ENCODE measurements around the gene FBXO7.

FBXO7 gene

DNA sequence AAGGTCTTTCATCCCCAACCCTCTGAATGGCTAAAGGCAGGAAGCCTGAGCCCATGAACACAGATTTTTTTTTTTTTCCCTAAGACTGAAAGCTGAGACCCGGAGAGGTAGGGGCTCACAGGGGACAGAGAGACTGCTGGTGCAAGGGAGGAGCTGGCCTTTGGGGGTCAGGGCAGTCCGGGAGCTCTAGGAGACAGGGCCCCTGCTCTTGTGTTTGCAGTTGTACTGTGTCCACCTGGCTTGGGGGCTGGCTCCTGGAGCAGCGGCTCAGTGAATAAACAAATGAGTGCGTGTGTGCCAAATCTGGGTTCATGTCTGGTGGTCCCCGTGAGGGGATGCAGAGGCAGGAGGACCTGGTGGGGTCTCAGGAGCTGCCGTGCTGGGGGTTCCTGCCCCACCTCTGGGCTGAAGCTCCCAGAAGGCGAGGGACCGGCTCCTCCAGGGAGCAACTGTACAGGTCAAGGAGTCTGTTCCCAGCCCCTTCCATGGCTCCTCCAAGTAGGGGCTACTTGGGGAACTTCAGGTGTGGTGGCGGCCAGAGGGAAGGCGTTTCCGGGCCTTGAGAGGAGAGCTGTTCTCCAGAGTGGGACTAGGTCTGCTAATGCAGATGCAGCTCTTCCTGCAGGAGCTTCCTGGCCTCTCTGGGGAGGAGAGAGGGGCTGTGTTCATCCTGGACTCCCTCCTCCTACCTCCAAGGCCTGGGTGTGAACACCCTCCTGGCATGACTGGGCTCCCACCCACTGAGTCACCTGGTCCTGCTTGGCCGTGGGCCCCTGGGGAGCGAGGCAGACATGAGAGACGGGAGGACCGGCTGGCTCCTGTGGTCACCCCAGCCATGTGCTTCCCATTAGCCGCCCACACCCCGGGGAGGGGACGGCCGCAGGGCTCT is 57.6 kb downstream of the FBXO7 start:
- DNase-seq (ENCODE audit: low read depth in 2 of 2) = no peak

DNA sequence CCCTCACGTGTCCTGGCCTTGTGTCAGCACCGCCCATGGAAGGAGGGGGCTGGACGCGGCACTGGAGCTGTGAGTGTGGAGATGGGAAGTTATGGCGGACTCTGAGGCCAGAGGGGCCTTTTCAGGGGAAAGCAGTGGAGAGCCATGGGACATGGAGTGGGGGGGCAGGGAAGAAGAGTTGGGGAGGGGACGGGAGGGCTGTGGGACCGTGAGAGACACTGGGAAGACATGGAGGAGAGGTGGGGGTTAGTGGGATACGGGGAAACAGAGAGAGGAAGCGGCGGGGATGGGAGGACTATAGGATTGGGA is 58.2 kb downstream of the FBXO7 start:
- no peak for DNase-seq (ENCODE audit: low read depth in 2 of 2)

DNA sequence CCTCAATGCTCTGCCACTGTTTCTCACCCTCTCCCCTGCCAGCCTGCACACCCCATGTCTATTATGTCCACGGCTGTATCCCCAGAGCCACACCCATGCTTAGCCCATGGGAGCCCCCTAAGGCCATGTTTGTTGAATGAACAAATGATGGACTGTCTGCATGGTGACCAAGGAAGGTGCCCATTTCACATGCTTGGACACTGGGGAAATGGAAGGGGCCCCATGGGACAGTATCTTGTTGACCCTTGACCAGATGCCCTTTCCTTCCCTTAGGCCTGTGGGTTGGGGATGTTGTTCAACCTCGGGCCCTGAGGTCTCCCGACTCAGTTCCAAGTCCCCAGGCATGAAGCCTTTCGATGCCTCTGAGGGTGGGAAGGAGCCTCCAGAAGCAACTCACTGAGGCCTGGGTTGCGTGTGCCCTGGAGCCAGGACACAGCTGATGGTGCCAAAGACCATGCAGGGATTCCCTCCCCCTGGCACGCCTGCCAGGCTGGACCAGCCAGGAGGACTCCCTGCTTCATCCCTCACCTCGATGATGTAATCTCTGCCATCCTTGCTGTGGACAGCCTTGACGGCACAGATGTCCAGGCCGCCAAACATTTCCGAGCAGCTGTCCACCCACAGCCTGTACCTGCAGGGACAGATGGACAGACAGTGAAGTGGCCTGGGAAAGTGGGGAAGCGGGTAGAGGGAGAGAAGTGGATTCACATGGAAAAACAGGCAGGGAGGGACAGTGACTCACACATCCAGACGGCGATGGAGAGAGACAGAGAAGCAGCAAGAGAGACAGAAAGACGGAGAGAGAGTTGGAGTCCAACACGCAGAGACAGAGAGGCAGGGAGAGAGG is 58.9 kb downstream of the FBXO7 start:
- DNase-seq (ENCODE audit: low read depth in 2 of 2) = no peak

DNA sequence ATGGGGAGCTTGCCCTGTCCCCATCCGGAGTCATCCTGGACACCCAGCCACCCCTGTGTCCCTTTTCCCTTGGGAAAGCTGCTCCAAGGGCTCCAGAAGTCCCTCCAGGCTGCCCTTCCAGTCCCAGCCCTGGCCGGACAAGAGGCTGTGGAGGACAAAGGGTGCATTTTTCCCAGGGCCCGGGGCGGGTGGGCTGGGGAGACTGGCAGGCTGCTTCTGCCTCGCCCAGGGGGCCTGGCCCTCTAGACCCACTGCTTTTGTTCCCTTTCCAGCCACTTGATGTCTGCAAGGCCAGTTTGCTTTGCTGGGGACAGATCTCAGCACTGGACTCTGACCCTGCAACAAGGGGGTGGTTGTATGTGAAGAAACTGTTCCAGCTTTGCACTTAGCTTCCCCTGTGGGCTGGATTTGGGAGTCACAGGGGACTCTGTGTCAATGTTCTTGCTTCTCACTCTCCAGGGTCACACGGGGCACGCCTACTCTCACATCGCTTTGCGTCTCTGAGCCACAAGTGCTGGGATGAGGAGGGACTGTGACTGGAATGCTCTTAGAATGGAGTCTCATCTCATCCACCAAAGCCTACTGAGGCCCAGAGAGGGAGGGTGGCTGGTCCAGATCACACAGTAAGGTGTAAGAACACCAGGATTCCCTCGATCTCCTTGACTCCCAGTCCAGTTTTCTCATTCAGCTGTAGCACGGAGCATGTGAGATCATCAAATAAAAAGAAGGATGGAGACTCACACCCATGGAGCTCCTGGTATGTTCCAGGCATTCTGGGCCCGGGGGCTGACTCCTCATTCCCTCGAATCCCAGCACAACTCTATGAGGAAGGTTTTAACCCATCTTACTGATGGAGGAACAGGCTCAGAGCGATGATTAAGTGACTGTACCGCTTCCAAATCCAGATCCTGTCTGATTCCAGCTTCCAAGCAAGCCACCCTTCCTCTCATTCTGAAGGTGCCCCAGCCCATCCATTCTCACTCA is 59.9 kb downstream of the FBXO7 start:
- no peak for DNase-seq (ENCODE audit: low read depth in 2 of 2)

DNA sequence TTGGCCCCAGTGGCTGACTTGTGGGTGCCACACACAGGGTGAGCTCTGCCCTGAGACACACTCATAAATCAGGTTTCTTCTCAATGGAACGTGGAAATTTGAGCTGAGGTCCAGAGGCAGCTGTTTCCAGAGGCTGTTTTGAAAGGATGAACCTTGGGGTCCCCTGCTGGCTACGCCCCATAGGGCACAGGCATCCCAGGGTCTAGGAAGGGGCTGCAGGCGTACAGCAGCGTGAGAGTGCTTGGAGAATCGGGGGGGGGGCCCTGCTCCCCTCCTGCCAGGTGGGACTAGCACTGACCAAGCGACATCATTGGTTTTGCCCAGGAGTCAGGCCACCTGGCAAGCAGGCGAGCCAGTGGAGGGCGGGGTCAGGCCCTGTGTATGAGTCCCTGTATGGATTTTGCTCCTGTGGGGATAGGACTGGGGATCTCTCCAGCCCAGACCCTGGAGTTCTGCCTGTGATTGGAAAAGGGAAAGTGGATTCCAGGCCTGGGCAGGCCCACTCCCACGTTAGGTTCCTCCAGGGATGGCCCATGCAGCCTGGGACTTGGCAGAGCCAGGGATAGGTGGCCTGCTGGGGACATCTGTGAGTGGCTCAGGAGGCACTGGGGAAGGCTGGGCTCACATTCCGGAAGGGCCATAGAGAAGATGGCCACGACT is 61.0 kb downstream of the FBXO7 start:
- no peak for DNase-seq (ENCODE audit: low read depth in 2 of 2)

DNA sequence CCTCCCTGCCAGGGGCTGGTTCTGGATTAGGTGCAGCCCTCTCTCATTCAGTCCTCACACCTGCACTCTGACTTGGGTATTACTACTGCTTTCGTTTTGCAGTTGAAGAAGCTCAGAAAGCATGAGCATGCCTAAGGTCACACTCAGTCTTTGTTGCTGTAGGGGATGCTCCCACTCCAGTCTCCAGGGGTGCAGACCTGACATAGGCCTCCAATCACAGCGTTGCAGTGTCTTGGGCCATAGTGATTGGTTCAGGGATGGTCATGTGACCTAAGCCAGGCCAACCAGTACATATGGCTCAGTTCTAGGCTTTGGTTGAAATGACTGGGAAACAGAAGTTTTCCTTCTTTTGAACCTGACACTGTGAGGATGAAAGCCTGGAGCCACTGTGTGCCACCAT is 61.7 kb downstream of the FBXO7 start:
- no peak for DNase-seq (ENCODE audit: low read depth in 2 of 2)

DNA sequence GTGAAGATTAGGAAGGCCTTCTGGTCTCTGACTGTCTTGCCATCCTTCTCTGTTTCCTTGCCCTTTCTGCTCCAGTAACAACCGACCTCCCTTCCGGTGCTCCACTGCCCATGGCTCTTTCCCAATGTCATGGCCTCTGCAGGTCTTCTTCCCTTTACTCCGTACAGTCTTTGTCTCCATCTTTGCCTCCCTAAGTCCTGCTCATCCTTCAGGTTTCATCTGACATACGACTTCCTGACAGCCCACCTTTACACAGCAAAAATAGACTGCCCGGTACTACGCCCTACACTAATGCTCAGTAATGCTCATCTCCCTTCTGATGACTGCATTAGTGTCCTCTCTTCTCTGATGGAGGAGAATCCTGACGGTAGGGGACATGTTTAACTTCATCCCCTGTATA is 63.9 kb downstream of the FBXO7 start:
- DNase-seq (ENCODE audit: low read depth in 2 of 2) = no peak

DNA sequence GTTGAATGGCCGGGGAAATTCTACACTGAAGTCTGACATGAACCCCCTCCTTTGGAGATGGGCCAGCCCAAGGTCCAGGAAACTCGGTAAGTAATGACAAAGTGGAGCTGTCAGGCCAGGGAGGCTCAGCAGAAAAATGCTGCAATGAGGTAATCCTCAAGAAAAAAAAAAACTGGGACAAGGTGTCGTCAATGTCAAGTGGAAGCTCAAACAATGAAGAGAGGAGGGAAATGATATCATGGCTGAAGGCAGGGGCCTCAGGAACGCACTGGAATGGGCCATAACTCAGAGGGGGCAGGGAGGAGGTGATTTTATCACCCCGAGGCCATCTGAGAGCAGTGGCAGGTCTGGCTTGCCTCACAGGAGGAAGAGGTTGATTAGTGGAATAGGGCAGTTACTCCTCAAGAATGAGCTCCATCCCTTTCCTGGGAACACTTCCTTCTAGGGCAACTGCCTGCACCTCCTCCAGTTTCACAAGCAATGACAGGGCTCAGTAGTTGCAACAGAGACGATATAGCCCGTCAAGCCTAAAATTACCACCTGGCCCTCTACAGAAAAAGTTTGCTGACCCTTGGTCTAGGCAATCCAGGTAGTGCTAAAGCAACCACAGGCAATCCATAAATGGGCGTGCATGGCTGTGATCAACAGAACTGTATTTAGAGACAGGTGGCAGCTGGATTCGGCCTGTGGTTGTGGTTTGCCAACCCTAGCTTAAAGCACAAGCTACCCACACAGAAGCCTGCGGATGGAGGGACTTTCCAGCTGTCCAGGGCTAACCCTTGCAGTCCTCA is 65.2 kb downstream of the FBXO7 start:
- no peak for DNase-seq (ENCODE audit: low read depth in 2 of 2)

DNA sequence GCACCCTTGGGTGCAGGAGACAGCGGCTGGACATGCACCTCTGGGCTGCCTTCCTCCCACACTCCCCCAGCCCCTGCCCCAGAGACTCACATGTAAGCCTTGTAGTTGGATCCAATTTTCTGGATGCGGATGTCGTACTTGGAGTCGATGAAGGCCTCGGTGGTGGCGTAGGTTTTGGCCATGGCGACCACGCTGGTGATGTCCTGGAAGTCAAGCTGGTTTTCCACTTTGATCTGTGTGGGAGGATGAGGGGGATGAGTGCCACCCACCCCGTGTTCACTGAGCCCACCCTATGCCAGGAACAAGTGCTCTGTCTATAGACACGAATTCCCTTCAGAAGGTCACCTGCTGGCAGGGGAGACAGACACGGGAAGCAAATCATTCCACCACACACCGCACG is 66.9 kb downstream of the FBXO7 start:
- DNase-seq (ENCODE audit: low read depth in 2 of 2) = no peak

DNA sequence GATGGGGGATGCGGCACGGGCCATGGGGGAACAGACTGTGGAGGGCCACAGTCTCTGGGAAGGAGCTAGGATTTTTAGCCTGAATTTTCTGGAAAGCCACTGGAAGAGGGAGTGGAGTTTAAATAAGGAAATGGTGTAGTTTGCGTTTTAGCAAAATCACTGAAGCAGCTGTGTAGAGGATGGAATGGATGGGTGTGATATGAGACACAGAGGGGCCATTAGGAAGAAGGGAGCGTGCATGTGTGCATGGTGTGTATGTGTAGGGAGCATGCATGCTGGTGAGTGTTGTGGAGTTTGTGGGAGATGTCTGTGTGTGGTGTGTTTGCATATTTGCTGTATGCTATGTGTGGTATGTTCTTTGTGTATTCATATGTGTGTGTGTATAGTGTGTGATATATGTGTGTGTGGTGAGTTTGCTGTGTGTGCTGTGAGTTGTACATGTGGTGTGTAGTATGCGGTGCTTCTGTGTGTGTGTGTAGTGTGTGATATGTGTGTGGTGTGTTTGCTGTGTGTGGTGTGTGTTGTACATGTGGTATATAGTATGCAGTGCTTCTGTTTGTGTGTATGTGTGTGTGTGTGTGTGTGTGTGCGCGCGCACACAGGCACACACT is 67.6 kb downstream of the FBXO7 start:
- no peak for DNase-seq (ENCODE audit: low read depth in 2 of 2)

DNA sequence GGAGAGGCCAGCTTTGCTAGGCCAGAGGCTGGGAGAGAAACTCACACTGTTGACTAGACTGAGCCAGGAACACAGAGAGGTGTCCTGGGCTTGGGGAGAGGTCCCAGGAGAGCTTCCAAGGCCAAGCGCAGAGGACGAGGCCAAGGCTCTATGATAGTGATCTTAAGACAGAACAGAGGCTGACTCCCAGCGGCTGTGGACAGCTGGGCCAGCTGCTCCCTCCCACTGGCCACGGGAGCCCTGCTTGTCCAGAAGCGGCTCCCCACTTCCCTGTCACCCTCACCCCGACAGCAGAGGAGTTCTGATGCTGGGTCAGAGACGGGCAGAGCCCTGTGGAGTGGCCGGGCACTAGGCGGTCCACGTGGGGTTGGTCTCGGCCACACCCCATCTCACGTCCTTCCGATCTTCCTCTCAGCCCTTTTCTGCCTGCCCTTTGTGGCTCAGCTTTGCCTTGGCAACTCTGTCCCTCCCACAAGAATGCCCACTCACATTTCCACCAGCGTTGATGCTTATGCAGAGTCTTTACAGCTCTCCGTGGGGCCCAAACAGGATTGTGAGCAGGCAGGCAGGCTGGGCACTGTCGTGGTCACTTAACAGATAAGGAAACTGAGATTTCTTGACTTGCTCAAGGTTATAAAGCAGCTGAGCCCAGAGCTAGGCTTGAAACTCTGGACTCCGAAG is 68.2 kb downstream of the FBXO7 start:
- DNase-seq (ENCODE audit: low read depth in 2 of 2) = no peak

DNA sequence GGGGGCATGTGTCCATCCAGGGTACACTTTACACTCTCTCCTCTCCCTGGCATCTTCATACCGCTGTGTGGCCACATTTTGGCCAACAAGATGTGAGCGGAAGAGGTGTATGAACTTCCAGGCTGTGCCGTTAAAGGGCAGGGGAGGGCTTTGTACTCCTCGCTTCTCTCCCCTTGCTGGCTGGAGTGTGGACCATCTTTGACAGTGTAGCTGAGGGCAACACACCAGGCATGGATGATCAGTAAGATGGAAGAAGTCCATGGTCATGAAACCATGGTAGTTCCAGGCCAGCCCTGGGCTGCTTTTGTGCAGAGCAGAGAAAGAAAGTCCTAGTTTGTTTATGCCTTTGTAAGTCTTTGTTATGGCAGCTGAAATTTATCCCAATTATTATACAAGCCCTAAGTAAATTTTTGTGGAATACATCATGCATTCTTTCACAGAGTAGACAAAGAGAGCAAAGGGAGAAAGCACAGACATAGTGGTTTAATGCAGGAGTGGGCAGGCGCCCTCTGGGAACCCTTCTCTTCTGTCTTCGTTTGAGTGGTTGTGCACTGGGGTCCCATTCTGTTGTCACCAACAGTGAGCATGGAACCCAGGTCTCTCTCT is 70.4 kb downstream of the FBXO7 start:
- no peak for DNase-seq (ENCODE audit: low read depth in 2 of 2)

DNA sequence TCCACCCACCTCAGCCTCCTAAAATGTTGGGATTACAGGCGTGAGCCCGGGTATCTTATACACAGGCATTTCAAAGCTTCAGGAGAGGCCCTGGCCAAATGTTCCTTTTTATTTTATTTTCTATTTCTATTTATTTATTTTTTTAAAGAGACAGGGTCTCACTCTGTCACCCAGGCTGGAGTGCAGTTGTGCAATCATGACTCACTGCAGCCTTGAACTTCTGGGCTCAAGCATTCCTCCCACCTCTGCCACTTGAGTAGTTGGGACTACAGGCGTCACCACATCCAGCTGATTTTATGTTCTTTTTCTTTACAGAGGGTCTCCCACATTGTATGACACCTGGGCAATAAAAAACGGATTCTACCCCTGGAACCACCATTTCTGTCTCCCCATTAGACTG is 71.2 kb downstream of the FBXO7 start:
- DNase-seq (ENCODE audit: low read depth in 2 of 2) = no peak

DNA sequence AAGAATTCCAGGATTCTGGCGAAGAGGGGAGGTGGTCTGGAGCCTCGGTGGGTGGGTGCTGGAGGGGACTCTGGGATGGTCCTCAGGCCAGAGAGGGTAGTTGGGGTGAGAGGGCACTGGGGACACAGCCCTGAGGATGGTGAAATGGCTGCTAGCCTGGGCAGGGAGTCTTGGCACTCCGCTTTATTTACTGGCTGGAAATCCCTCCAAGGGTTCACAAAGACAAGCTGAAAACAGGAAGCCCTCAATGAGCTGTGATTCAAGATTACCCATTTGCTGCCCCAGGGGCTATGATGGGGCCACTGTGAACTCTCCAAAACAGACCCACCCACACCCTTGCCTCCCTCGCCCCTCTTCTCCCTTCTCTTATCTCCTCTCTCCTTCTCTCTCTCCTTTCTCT is 71.9 kb downstream of the FBXO7 start:
- no peak for DNase-seq (ENCODE audit: low read depth in 2 of 2)

DNA sequence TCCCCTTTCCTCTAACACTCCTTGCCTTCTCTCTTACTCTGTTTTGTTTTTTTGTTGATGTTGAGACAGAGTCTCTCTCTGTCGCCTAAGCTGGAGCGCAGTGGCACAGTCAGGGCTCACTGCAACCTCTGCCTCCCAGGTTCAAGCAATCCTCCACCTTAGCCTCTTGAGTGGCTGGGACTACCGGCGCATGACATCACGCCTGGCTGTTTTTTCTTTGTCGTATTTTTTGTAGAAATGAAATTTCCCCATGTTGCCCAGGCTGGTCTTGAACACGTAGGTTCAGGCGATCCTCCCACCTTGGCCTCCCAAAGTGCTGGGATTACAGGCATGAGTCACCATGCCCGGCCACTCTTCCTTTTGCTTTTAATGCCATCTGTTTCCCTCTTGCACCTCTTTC is 72.3 kb downstream of the FBXO7 start:
- DNase-seq (ENCODE audit: low read depth in 2 of 2) = no peak

DNA sequence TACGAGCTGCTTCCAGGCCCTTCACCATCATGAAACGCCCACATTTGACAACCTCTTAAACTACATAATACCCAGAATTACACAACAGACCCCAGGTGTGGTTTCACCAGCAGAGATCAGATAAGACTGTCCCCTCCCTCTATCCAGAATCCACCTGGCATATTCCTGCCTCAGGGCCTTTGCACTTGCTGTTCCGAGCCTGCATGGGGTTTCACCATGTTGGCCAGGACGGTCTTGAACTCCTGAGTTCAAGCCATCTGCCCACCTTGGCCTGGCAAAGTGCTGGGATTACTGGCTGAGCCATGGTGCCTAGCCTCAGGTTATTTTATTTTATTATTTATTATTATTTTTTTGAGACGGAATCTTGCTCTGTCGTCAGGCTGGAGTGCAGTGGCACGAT is 73.4 kb downstream of the FBXO7 start:
- no peak for DNase-seq (ENCODE audit: low read depth in 2 of 2)

Measured in stimulated activated CD8-positive, alpha-beta memory T cell treated with anti-CD3 and anti-CD28 coated beads, Interleukin-15, amount 100 ng/mL, for 48 hours (primary cell).